ENCODE results near the gene SF3B6. TPM values are rescaled to one million over a fixed set of nuclear protein-coding genes. Genes with fewer than 3 reads are reported as not detected.

Gene SF3B6
- total RNA-seq, 1 experiment from 2014 or later, result 184 TPM

DNA sequence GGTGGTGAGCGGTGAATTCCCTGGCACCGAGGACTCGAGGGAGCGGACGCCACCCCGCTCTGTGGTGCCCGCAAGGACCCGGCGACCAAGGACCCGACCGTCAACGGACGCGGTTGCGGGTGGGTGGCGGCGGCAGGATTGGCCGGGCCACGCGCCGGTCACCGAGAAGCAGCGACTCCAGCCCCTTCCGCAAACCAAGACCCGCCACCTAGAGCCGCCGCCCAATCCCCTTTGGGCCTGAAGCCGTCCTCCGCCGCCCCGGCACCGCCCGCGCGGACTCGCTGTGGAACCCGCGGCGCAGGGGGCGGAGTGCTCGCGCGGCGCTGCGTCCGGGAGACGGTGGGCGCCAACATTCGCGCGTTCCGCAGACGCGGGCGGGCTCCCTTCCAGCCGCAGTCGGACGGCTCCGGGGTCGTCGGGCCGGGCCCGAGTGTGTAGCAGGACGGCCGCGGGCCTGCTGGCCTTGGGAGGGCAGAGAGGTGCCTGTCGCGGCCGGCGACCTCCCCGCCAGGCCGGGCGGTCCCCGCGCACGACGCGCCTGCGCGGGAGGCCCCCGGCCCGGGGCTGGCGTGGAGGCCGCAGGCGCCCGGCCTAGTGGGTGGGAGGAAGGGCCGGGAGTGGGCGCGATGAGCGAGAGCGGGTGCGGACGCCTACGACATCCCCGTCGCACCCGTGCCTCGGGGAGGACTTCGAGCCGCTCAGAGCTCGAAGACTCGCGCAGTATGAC lies 47.2 kb upstream of the SF3B6 start, which contains the start of the genes FAM228B and PFN4:
FAM228B (plus strand) TSS at position 275 of the 727 bp plus-strand sequence. CDS start 893 bp downstream, outside the sequence.
PFN4 (minus strand) TSS at position 140 of the 727 bp plus-strand sequence. CDS start 799 bp downstream, outside the sequence.
- H3K36me3 ChIP-seq (ENCODE audit: control insufficient read depth, insufficient read depth, low read length), result no peaks in the 10 kb centered on the region
- POLR2A ChIA-PET, result interaction anchor here (0.6 to 1.7 kb wide), 6 partner anchors 14 to 196 kb away, joined by 6 to 8 read pairs (median 7); partner anchors contain the start of genes ATAD2B, SF3B6 and TP53I3
- H3K27me3 ChIP-seq (replicated peaks; ENCODE audit: control insufficient read depth, insufficient read depth, low read length), result no peaks in the 10 kb centered on the region
- peak; percentile 89 to 92 for DNase-seq
- Mint-ChIP-seq H3K27me3 (ENCODE audit: insufficient read depth, unreplicated experiment) (no peaks in the 10 kb centered on the region), H3K4me3 (ENCODE audit: unreplicated experiment) (peak within 1 kb of the TSS; percentile 82), H3K27ac (ENCODE audit: unreplicated experiment) (peak within 1 kb of the TSS; percentile 88), H3K9me3 (ENCODE audit: unreplicated experiment) (no peaks in the 10 kb centered on the region), H3K36me3 (ENCODE audit: insufficient read depth, unreplicated experiment) (no peaks in the 10 kb centered on the region), H3K4me1 (ENCODE audit: low read depth, unreplicated experiment) (peaks cover 18% of the 10 kb centered on the region)
- TF ChIP-seq, protein P1, sequence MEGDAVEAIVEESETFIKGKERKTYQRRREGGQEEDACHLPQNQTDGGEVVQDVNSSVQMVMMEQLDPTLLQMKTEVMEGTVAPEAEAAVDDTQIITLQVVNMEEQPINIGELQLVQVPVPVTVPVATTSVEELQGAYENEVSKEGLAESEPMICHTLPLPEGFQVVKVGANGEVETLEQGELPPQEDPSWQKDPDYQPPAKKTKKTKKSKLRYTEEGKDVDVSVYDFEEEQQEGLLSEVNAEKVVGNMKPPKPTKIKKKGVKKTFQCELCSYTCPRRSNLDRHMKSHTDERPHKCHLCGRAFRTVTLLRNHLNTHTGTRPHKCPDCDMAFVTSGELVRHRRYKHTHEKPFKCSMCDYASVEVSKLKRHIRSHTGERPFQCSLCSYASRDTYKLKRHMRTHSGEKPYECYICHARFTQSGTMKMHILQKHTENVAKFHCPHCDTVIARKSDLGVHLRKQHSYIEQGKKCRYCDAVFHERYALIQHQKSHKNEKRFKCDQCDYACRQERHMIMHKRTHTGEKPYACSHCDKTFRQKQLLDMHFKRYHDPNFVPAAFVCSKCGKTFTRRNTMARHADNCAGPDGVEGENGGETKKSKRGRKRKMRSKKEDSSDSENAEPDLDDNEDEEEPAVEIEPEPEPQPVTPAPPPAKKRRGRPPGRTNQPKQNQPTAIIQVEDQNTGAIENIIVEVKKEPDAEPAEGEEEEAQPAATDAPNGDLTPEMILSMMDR (IDR thresholded peaks at IDR 0.05; ENCODE audit: insufficient read depth in 1 of 2, low read depth in 1 of 2, low read length in 1 of 2, severe bottlenecking in 1 of 2, unreplicated experiment in 1 of 2), result no peak
- H3K4me3 ChIP-seq (ENCODE audit: low read depth, low read length), result peak within 1 kb of the TSS; percentile 97
- H3K9me3 ChIP-seq, result no peaks in the 10 kb centered on the region
- no peaks in the 10 kb centered on the region for H3K4me1 ChIP-seq
- BruUV-seq (replicated peaks), result no TSS peak
- intact Hi-C loops (cut with micrococcal nuclease; ENCODE audit: unreplicated experiment), result loop anchor here (1.0 kb wide), 2 partner anchors 39 to 47 kb away; partner anchors contain the start of genes SF3B6 and TP53I3
- CTCF ChIA-PET, result interaction anchor here (0.7 to 1.3 kb wide), 5 partner anchors 39 to 183 kb away, joined by 3 to 13 read pairs (median 4); partner anchors contain the start of genes TP53I3 and UBXN2A

DNA sequence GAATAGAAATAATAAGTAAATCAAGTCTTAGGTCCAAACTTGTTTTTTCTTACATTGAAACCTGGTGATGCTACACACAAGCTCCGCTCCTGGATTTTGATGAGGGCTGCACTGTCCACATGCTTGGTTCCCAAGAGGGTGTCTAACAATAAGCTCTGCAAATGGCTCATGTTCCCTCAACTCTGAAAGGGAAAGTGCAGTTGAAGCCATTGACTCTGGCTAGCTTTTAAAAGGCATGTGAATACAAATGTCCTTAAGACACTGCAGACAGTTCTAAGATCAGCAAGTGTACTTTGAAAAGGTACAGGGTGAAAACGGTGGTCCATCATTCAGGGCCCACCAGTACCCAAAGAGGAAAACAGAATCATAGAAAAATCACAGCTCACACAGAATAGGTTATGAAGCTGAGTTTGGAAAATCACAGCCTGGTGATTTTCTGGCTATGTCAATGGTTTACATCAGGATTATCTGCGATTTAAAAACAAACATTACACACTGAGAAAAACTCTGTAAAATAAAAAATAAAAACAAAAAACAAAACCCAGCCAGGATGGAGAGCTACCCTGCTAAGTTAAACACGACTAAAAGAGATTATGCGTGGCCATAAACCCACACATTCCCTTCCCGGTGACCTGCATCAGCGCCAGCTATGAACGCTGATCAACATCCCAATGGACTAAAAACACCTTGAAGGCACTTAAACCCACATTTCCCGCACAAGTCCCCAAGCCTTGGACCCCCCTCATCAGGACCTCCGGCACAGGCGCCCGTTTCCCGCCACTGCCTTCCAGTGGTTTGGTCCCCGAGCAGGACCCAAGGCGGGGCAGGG lies 46.5 kb upstream of the SF3B6 start:
- intact Hi-C loops (cut with micrococcal nuclease; ENCODE audit: unreplicated experiment), result loop anchor here (1.0 kb wide), 2 partner anchors 38 to 46 kb away; partner anchors contain the start of genes SF3B6 and TP53I3
- Mint-ChIP-seq H3K9me3 (ENCODE audit: unreplicated experiment) (no peaks in the 10 kb centered on the region), H3K36me3 (ENCODE audit: insufficient read depth, unreplicated experiment) (no peaks in the 10 kb centered on the region), H3K27me3 (ENCODE audit: insufficient read depth, unreplicated experiment) (no peaks in the 10 kb centered on the region), H3K4me1 (ENCODE audit: low read depth, unreplicated experiment) (peaks cover 23% of the 10 kb centered on the region), H3K4me3 (ENCODE audit: unreplicated experiment) (peak overlapping the region; percentile 82), H3K27ac (ENCODE audit: unreplicated experiment) (peak overlapping the region; percentile 88)
- TSS peak; percentile 83 for BruUV-seq (replicated peaks)
- H3K4me3 ChIP-seq (ENCODE audit: low read depth, low read length), result peak overlapping the region; percentile 97
- no peaks in the 10 kb centered on the region for H3K27me3 ChIP-seq (replicated peaks; ENCODE audit: control insufficient read depth, insufficient read depth, low read length)
- ChIA-PET POLR2A (interaction anchor here (0.7 to 1.6 kb wide), 4 partner anchors 39 to 670 kb away, joined by 3 to 8 read pairs (median 7); partner anchors contain the start of genes ATAD2B, SF3B6 and TP53I3), CTCF (interaction anchor here (1.1 to 1.3 kb wide), 3 partner anchors 39 to 182 kb away, joined by 3 to 6 read pairs (median 4); partner anchors contain the start of gene UBXN2A)
- TF ChIP-seq, protein P1 (IDR thresholded peaks at IDR 0.05; ENCODE audit: insufficient read depth in 1 of 2, low read depth in 1 of 2, low read length in 1 of 2, severe bottlenecking in 1 of 2, unreplicated experiment in 1 of 2), result no peak
- H3K4me1 ChIP-seq, result no peaks in the 10 kb centered on the region
- H3K36me3 ChIP-seq (ENCODE audit: control insufficient read depth, insufficient read depth, low read length), result no peaks in the 10 kb centered on the region
- DNase-seq, result no peak
- H3K9me3 ChIP-seq, result no peaks in the 10 kb centered on the region

DNA sequence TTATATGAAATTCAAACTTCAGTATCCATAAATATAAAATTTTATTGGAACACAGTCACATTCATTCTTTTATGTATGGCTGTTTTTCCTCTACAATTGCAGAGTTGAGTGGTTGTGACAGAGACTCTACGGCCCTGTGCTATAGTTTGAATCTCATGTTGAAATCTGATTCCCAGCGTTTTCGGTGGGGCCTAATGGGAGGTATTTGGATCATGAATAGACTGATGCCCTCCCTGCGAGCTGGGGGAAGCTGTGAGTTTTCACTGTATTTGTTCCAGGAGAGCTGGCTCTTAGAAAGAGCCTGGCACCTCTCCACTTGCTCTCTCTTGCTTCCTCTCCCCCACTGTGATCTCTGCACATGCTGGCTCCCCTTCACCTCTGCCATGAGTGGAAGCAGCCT lies 45.3 kb upstream of the SF3B6 start:
- no peak for DNase-seq
- TF ChIP-seq, protein P1 (IDR thresholded peaks at IDR 0.05; ENCODE audit: insufficient read depth in 1 of 2, low read depth in 1 of 2, low read length in 1 of 2, severe bottlenecking in 1 of 2, unreplicated experiment in 1 of 2), result no peak
- Mint-ChIP-seq H3K9me3 (ENCODE audit: unreplicated experiment) (no peaks in the 10 kb centered on the region), H3K27me3 (ENCODE audit: insufficient read depth, unreplicated experiment) (no peaks in the 10 kb centered on the region), H3K4me1 (ENCODE audit: low read depth, unreplicated experiment) (peaks cover 23% of the 10 kb centered on the region), H3K4me3 (ENCODE audit: unreplicated experiment) (no peak overlapping the region), H3K36me3 (ENCODE audit: insufficient read depth, unreplicated experiment) (no peaks in the 10 kb centered on the region), H3K27ac (ENCODE audit: unreplicated experiment) (no peak overlapping the region)
- intact Hi-C loops (cut with micrococcal nuclease; ENCODE audit: unreplicated experiment), result no loop called here
- no peaks in the 10 kb centered on the region for H3K27me3 ChIP-seq (replicated peaks; ENCODE audit: control insufficient read depth, insufficient read depth, low read length)
- H3K9me3 ChIP-seq, result no peaks in the 10 kb centered on the region
- CTCF ChIA-PET, result no interaction called here
- H3K4me1 ChIP-seq, result no peaks in the 10 kb centered on the region
- POLR2A ChIA-PET, result interaction anchor here (0.6 to 1.5 kb wide), 2 partner anchors 38 to 128 kb away, joined by 3 to 7 read pairs; partner anchors contain the start of gene TP53I3
- H3K36me3 ChIP-seq (ENCODE audit: control insufficient read depth, insufficient read depth, low read length), result no peaks in the 10 kb centered on the region
- no peak overlapping the region for H3K4me3 ChIP-seq (ENCODE audit: low read depth, low read length)
- no TSS peak for BruUV-seq (replicated peaks)
